ENCODE data around the gene LRCOL1.

Gene LRCOL1

DNA sequence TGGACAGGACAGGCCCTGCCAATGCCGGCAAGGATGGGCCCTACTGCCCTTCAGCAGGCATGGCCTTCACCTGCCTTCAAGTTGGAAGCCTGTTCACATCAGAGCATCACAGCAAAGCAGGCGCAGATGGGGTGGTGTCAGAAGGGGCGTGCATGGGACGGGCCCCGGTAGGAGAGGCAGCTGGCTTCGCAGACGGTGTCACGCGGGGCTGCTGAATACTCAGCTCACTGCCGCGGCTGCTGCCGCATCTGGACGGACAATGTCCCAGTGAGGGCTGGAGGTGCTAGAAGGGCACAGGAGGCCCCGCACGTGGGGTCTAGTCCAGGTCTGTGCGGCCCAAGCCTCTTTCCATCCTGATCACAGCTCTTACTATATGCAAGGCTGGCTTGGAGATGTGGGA is 42.1 kb downstream of the LRCOL1 start:
- in situ Hi-C loops (cut with MboI; ENCODE audit: low pct_unique_long_range_greater_than_20kb, low sequenced_read_pairs, unreplicated experiment), result no loop called here
- DNase-seq (ENCODE audit: low spot score), result no peak
- TF ChIP-seq, protein P1, sequence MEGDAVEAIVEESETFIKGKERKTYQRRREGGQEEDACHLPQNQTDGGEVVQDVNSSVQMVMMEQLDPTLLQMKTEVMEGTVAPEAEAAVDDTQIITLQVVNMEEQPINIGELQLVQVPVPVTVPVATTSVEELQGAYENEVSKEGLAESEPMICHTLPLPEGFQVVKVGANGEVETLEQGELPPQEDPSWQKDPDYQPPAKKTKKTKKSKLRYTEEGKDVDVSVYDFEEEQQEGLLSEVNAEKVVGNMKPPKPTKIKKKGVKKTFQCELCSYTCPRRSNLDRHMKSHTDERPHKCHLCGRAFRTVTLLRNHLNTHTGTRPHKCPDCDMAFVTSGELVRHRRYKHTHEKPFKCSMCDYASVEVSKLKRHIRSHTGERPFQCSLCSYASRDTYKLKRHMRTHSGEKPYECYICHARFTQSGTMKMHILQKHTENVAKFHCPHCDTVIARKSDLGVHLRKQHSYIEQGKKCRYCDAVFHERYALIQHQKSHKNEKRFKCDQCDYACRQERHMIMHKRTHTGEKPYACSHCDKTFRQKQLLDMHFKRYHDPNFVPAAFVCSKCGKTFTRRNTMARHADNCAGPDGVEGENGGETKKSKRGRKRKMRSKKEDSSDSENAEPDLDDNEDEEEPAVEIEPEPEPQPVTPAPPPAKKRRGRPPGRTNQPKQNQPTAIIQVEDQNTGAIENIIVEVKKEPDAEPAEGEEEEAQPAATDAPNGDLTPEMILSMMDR (IDR thresholded peaks at IDR 0.05; ENCODE audit: extremely low read depth, insufficient read depth, missing control alignments), result no peak

DNA sequence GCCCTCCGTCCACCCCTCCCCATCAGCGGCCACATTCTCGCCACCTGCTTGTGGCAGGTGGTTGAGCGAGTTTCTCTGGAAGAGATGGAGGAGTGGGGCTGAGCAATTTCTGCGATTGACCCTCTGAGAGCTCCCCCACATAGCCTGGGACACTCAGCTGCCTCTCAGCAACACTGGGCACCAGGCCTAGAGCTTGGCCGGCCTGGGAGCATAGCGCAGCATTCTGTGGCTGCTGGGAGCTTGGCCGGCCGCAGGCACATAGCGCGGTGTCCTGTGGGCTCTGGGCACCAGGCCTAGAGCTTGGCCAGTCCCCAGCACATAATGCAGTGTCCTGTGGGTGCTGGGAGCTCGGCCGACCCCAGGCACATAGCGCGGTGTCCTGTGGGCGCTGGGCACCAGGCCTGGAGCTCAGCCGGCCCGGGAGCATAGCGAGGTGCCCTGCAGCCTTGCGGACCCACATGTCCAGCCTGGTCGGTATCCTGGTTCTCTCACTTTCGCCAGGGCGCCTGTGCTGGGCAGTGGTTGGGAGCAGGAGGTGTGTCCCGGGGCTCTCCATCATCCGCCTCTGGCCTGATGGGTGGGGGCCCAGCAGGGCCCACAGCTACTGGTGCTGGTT is 43.8 kb downstream of the LRCOL1 start:
- TF ChIP-seq, protein P1 (IDR thresholded peaks at IDR 0.05; ENCODE audit: extremely low read depth, insufficient read depth, missing control alignments), result no peak
- in situ Hi-C loops (cut with MboI; ENCODE audit: low pct_unique_long_range_greater_than_20kb, low sequenced_read_pairs, unreplicated experiment), result no loop called here
- DNase-seq (ENCODE audit: low spot score), result no peak

DNA sequence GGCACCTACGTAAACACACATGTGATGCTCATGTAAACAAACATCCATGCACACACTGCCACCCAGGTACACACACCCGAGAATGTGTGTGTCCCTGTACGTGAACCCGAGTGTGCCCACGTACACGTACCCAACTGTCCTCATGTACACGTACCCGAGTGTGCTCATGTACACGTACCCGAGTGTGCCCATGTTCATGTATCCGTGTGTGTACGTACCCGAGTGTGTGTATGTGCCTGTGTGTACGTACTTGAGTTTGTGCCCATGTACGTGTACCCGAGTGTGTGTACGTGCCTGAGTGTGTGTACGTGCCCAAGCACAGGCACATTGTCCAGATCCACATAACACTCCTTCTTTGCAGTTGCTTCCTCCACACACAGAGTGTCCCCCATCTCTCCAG is 45.0 kb downstream of the LRCOL1 start:
- in situ Hi-C loops (cut with MboI; ENCODE audit: low pct_unique_long_range_greater_than_20kb, low sequenced_read_pairs, unreplicated experiment), result no loop called here
- TF ChIP-seq, protein P1 (IDR thresholded peaks at IDR 0.05; ENCODE audit: extremely low read depth, insufficient read depth, missing control alignments), result no peak
- no peak for DNase-seq (ENCODE audit: low spot score)

DNA sequence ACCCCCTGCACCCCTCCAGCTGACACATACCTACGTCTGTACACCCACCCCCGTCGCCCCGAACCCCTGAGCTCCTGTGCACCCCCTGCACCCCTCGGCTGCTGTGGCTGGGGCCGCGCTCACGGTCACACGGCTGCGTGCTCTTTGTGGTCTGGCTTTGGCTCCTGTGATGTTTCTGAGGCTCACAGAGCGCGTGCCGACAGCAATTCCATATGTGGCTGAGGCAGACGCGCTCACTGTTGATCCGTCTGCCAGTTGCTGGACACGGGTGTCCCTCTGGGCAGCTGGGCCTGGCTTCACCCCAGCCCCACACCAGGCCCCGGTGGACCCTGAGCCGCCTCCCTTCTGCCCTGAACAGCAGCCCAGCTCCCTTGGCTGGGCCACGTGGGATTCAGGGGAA is 46.5 kb downstream of the LRCOL1 start:
- in situ Hi-C loops (cut with MboI; ENCODE audit: low pct_unique_long_range_greater_than_20kb, low sequenced_read_pairs, unreplicated experiment), result no loop called here
- TF ChIP-seq, protein P1 (IDR thresholded peaks at IDR 0.05; ENCODE audit: extremely low read depth, insufficient read depth, missing control alignments), result no peak
- no peak for DNase-seq (ENCODE audit: low spot score)

- TF ChIP-seq, protein P1 (IDR thresholded peaks at IDR 0.05; ENCODE audit: extremely low read depth, insufficient read depth, missing control alignments), result no peak
- no peak for DNase-seq (ENCODE audit: low spot score)
- in situ Hi-C loops (cut with MboI; ENCODE audit: low pct_unique_long_range_greater_than_20kb, low sequenced_read_pairs, unreplicated experiment), result no loop called here
These were observed 47.8 kb downstream of the LRCOL1 start for GRCh38 chr12:132562489-132563021.

GRCh38 chr12:132561427-132562156 is 48.8 kb downstream of the LRCOL1 start:
- TF ChIP-seq, protein P1 (IDR thresholded peaks at IDR 0.05; ENCODE audit: extremely low read depth, insufficient read depth, missing control alignments), result peak; percentile 39
- in situ Hi-C loops (cut with MboI; ENCODE audit: low pct_unique_long_range_greater_than_20kb, low sequenced_read_pairs, unreplicated experiment), result no loop called here
- peak; percentile 76 for DNase-seq (ENCODE audit: low spot score)
